WTC11 (cell line): ENCODE measurements around the gene CST1.

ENCODE experiments used
- CREB1 ChIP-seq: sonication (generic); formaldehyde crosslinking; IDR thresholded peaks from 2 replicates; pipeline ENCODE4 v1.8.0; 2023; ENCODE audit warnings: mild to moderate bottlenecking, missing genetic modification reagents
- ESRRA ChIP-seq: sonication (generic); formaldehyde crosslinking; IDR thresholded peaks from 2 replicates; pipeline ENCODE4 v1.8.1; 2022; ENCODE audit warnings: mild to moderate bottlenecking, missing genetic modification reagents, borderline replicate concordance
- ETV6 ChIP-seq: sonication (generic); formaldehyde crosslinking; IDR thresholded peaks from 2 replicates; pipeline ENCODE4 v1.8.1; 2022; ENCODE audit warnings: mild to moderate bottlenecking, missing genetic modification reagents
- NFE2L1 ChIP-seq: sonication (generic); formaldehyde crosslinking; IDR thresholded peaks from 2 replicates; pipeline ENCODE4 v1.8.1; 2023; ENCODE audit warnings: missing genetic modification reagents
- SP1 ChIP-seq: sonication (generic); formaldehyde crosslinking; conservative IDR thresholded peaks from 2 replicates; pipeline ENCODE4 v1.8.1; 2022; ENCODE audit warnings: missing genetic modification reagents
- ZBTB21 ChIP-seq: sonication (generic); formaldehyde crosslinking; IDR thresholded peaks from 2 replicates; pipeline ENCODE4 v1.8.1; 2023; ENCODE audit warnings: mild to moderate bottlenecking, missing genetic modification reagents, borderline replicate concordance
- TF ChIP-seq, protein P1 (sequence below): fragments of 250-450 bp; sonication (Bioruptor Pico); IDR thresholded peaks from 2 replicates; pipeline ENCODE4 v1.8.0; 2021; ENCODE audit warnings: mild to moderate bottlenecking
- TF ChIP-seq, protein P2 (sequence below): sonication (generic); formaldehyde crosslinking; IDR thresholded peaks from 2 replicates; pipeline ENCODE4 v1.8.0; 2023; ENCODE audit warnings: missing genetic modification reagents
- TF ChIP-seq, protein P3 (sequence below): fragments of 200-600 bp; IDR thresholded peaks from 2 replicates; pipeline ENCODE4 v1.8.0; 2022; ENCODE audit warnings: antibody characterized with exemption
- TF ChIP-seq, protein P4 (sequence below): sonication (generic); formaldehyde crosslinking; IDR thresholded peaks from 2 replicates; pipeline ENCODE4 v1.8.1; 2022; ENCODE audit warnings: low read depth, missing genetic modification reagents, borderline replicate concordance
- TF ChIP-seq, protein P5 (sequence below): sonication (generic); formaldehyde crosslinking; IDR thresholded peaks from 2 replicates; pipeline ENCODE4 v1.8.0; 2022; ENCODE audit warnings: mild to moderate bottlenecking, missing genetic modification reagents
- TF ChIP-seq, protein P6 (sequence below): sonication (generic); formaldehyde crosslinking; IDR thresholded peaks from 2 replicates; pipeline ENCODE4 v1.8.1; 2022; ENCODE audit warnings: low read depth, mild to moderate bottlenecking, moderate library complexity, missing genetic modification reagents, borderline replicate concordance

DNA sequence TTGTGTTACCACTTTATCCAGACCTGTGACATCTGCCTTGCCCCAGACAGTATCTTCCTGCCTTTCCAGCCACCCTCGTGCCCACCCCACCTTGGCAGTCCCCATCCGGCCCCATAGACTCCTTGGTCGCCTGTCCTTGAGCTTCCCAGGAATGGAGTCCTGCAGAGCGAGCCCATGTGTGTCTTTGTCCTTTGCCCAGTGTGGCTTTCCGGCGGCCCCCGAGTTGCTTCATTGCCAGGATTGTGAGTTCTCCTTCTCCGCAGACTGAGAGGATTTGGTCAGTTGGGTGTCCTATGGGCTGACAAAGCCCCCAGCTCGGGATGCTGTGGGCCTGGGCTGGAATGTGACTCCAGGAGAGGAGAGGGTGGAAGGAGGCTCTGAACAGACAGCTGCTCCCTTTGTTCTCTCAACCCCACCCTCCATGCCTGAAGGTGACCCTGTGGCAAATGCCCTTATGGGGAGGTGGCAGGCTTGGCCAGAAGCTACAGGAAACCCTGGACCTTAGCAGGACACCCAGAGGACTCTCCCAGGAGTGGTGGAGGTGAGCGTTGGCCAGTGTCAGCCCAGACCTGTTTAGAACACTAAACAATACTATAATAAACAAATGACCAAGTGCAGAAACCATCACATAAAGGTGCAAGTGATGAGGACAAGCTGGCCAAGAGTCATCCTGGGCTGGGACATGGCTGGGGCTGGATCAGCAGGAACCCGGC lies 1.9 kb upstream of the CST1 start:
- TF ChIP-seq, protein P1, sequence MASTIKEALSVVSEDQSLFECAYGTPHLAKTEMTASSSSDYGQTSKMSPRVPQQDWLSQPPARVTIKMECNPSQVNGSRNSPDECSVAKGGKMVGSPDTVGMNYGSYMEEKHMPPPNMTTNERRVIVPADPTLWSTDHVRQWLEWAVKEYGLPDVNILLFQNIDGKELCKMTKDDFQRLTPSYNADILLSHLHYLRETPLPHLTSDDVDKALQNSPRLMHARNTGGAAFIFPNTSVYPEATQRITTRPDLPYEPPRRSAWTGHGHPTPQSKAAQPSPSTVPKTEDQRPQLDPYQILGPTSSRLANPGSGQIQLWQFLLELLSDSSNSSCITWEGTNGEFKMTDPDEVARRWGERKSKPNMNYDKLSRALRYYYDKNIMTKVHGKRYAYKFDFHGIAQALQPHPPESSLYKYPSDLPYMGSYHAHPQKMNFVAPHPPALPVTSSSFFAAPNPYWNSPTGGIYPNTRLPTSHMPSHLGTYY = no peak
- TF ChIP-seq, protein P2, sequence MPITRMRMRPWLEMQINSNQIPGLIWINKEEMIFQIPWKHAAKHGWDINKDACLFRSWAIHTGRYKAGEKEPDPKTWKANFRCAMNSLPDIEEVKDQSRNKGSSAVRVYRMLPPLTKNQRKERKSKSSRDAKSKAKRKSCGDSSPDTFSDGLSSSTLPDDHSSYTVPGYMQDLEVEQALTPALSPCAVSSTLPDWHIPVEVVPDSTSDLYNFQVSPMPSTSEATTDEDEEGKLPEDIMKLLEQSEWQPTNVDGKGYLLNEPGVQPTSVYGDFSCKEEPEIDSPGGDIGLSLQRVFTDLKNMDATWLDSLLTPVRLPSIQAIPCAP (CRISPR knock-in tag) = no peak
- TF ChIP-seq, protein P3, sequence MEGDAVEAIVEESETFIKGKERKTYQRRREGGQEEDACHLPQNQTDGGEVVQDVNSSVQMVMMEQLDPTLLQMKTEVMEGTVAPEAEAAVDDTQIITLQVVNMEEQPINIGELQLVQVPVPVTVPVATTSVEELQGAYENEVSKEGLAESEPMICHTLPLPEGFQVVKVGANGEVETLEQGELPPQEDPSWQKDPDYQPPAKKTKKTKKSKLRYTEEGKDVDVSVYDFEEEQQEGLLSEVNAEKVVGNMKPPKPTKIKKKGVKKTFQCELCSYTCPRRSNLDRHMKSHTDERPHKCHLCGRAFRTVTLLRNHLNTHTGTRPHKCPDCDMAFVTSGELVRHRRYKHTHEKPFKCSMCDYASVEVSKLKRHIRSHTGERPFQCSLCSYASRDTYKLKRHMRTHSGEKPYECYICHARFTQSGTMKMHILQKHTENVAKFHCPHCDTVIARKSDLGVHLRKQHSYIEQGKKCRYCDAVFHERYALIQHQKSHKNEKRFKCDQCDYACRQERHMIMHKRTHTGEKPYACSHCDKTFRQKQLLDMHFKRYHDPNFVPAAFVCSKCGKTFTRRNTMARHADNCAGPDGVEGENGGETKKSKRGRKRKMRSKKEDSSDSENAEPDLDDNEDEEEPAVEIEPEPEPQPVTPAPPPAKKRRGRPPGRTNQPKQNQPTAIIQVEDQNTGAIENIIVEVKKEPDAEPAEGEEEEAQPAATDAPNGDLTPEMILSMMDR = no peak
- TF ChIP-seq ESRRA (CRISPR knock-in tag) = no peak
- TF ChIP-seq, protein P4, sequence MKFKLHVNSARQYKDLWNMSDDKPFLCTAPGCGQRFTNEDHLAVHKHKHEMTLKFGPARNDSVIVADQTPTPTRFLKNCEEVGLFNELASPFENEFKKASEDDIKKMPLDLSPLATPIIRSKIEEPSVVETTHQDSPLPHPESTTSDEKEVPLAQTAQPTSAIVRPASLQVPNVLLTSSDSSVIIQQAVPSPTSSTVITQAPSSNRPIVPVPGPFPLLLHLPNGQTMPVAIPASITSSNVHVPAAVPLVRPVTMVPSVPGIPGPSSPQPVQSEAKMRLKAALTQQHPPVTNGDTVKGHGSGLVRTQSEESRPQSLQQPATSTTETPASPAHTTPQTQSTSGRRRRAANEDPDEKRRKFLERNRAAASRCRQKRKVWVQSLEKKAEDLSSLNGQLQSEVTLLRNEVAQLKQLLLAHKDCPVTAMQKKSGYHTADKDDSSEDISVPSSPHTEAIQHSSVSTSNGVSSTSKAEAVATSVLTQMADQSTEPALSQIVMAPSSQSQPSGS (CRISPR knock-in tag) = no peak
- no peak for TF ChIP-seq SP1 (CRISPR knock-in tag)
- TF ChIP-seq, protein P5, sequence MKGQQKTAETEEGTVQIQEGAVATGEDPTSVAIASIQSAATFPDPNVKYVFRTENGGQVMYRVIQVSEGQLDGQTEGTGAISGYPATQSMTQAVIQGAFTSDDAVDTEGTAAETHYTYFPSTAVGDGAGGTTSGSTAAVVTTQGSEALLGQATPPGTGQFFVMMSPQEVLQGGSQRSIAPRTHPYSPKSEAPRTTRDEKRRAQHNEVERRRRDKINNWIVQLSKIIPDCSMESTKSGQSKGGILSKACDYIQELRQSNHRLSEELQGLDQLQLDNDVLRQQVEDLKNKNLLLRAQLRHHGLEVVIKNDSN (CRISPR knock-in tag) = no peak
- TF ChIP-seq CREB1 (CRISPR knock-in tag) = no peak
- TF ChIP-seq, protein P6, sequence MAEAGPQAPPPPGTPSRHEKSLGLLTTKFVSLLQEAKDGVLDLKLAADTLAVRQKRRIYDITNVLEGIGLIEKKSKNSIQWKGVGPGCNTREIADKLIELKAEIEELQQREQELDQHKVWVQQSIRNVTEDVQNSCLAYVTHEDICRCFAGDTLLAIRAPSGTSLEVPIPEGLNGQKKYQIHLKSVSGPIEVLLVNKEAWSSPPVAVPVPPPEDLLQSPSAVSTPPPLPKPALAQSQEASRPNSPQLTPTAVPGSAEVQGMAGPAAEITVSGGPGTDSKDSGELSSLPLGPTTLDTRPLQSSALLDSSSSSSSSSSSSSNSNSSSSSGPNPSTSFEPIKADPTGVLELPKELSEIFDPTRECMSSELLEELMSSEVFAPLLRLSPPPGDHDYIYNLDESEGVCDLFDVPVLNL = no peak
- no peak for TF ChIP-seq ZBTB21 (CRISPR knock-in tag)
- no peak for TF ChIP-seq ETV6 (CRISPR knock-in tag)
- no peak for TF ChIP-seq NFE2L1
